ENCODE results near the gene ZNF536.

Gene ZNF536

DNA sequence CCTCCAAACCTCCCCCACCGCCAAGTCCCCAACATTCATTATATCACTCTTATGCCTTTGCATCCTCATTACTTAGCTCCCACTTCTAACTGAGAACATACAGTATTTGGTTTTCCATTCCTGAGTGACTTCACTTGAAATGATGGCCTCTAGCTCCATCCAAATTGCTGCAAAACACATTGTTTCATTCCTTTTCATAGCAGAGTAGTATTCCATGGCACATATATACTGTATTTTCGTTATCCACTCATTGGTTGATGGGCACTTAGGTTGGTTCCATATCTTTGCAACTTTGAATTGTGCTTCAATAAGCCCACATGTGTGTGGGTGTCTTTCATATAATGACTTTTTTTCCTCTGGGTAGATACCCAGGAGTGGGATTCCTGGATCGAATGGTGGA, 233.1 kb downstream of the ZNF536 start:
- H3K4me3 ChIP-seq (ENCODE audit: control insufficient read depth, low read depth, low read length) = no peak overlapping the region
- DNase-seq (ENCODE audit: low read depth) = no peak
- TF ChIP-seq, protein P1, sequence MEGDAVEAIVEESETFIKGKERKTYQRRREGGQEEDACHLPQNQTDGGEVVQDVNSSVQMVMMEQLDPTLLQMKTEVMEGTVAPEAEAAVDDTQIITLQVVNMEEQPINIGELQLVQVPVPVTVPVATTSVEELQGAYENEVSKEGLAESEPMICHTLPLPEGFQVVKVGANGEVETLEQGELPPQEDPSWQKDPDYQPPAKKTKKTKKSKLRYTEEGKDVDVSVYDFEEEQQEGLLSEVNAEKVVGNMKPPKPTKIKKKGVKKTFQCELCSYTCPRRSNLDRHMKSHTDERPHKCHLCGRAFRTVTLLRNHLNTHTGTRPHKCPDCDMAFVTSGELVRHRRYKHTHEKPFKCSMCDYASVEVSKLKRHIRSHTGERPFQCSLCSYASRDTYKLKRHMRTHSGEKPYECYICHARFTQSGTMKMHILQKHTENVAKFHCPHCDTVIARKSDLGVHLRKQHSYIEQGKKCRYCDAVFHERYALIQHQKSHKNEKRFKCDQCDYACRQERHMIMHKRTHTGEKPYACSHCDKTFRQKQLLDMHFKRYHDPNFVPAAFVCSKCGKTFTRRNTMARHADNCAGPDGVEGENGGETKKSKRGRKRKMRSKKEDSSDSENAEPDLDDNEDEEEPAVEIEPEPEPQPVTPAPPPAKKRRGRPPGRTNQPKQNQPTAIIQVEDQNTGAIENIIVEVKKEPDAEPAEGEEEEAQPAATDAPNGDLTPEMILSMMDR (conservative IDR thresholded peaks at IDR 0.05; ENCODE audit: control insufficient read depth, insufficient read depth, low read depth, low read length) = no peak

DNA sequence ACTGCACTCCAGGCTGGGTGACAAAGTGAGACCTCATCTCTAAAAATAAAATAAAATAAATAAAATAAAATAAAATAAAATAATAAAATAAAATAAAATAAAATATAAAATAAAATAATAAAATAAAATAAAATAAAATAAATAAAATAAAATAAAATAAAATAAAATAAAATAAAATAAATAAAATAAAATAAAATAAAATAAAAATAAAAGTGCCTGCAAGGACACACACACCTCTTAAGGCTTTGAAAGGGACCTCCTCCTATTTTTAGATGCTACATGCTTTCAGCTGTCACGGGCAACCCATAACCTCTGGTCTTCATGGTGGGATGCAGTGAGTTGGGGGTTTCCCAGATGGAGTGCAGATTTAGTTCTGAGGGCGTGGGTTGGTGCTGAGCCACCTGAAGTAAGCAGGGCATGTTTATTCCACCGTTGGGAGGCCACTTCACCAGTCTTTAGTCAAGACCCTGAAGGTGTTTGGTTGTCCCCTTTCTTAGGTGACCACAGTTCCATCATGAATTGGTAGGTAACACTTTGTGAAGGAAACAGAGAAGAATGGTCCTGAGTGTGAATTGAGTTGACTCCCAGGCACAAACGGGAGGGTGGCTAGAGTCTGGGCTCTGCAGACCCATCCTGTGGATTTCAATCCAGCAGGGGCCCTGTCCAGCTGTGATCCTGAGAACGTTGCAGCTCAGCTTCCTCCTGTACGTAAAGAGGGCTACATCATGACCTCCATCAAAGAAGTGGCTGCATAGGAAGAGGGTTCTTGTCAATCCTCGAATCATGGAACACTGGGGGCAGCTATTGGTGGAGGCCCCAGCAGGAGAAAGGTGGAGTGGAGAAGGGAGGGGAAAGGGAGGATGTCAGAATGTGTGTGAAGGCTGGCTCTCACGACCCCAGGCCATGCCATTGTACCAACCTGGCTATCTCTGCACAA, 234.2 kb downstream of the ZNF536 start:
- no peak for DNase-seq (ENCODE audit: low read depth)
- TF ChIP-seq, protein P1 (conservative IDR thresholded peaks at IDR 0.05; ENCODE audit: control insufficient read depth, insufficient read depth, low read depth, low read length) = no peak
- no peak overlapping the region for H3K4me3 ChIP-seq (ENCODE audit: control insufficient read depth, low read depth, low read length)

Measured in fibroblast of mammary gland (primary cell).